ENCODE measurements around the gene PSME2.

Gene PSME2

GRCh38 chr14:24160499-24160849 is 14.1 kb upstream of the PSME2 start:
- DNase-seq = no peak
- intact Hi-C loops (cut with DNase I) = no loop called here

GRCh38 chr14:24159777-24160498 is 13.5 kb upstream of the PSME2 start:
- intact Hi-C loops (cut with DNase I) = no loop called here
- no peak for DNase-seq

GRCh38 chr14:24157331-24157730 is 10.9 kb upstream of the PSME2 start:
- no peak for DNase-seq
- intact Hi-C loops (cut with DNase I) = no loop called here

GRCh38 chr14:24156840-24157239 is 10.4 kb upstream of the PSME2 start:
- no peak for DNase-seq
- intact Hi-C loops (cut with DNase I) = no loop called here

- DNase-seq = no peak
- intact Hi-C loops (cut with DNase I) = no loop called here
Measured at GRCh38 chr14:24155100-24155499, 8.7 kb upstream of the PSME2 start.

GRCh38 chr14:24151404-24152080 is 5.1 kb upstream of the PSME2 start:
- DNase-seq = no peak
- intact Hi-C loops (cut with DNase I) = no loop called here

- DNase-seq = no peak
- intact Hi-C loops (cut with DNase I) = no loop called here
Measured at GRCh38 chr14:24150993-24151392, 4.6 kb upstream of the PSME2 start.

- intact Hi-C loops (cut with DNase I) = no loop called here
- DNase-seq = no peak
Measured at GRCh38 chr14:24150567-24150966, 4.2 kb upstream of the PSME2 start.

- intact Hi-C loops (cut with DNase I) = no loop called here
Measured at GRCh38 chr14:24150061-24150460, 3.7 kb upstream of the PSME2 start.

GRCh38 chr14:24149302-24149969 is 3.0 kb upstream of the PSME2 start:
- DNase-seq = no peak
- intact Hi-C loops (cut with DNase I) = no loop called here

More at GRCh38 chr14:24150061-24150460, 3.7 kb upstream of the PSME2 start:
- no peak for DNase-seq

GRCh38 chr14:24147761-24148428 is 1.5 kb upstream of the PSME2 start:
- intact Hi-C loops (cut with DNase I) = no loop called here
- peak in 1 of 42 donors; percentile 32 for DNase-seq

GRCh38 chr14:24146978-24147760 is 759 bp upstream of the PSME2 start, which contains the start of gene RNF31:
Gene RNF31 (plus strand): TSS chr14:24147498. CDS start chr14:24147699, 201 bp downstream.
- intact Hi-C loops (cut with DNase I) = no loop called here
- peak; percentile 93 to 99 (median 98) for DNase-seq

GRCh38 chr14:24145690-24146452 is 539 bp downstream of the PSME2 start:
- DNase-seq = no peak
- intact Hi-C loops (cut with DNase I) = no loop called here

- no peak for DNase-seq
- intact Hi-C loops (cut with DNase I) = no loop called here
Measured at GRCh38 chr14:24145219-24145618, 1.2 kb downstream of the PSME2 start.

- DNase-seq = no peak
- intact Hi-C loops (cut with DNase I) = no loop called here
Measured at GRCh38 chr14:24144451-24144850, 2.0 kb downstream of the PSME2 start.

GRCh38 chr14:24143511-24143910 is 2.9 kb downstream of the PSME2 start:
- intact Hi-C loops (cut with DNase I) = no loop called here
- DNase-seq = no peak

GRCh38 chr14:24141097-24141880 is 5.1 kb downstream of the PSME2 start, which contains the start of gene EMC9:
Gene EMC9 (minus strand): TSS chr14:24141591. CDS start chr14:24141304, 287 bp downstream.
- intact Hi-C loops (cut with DNase I) = loop anchor here (2.0 kb wide), 1 partner anchor 26 kb away; the partner anchor contains the start of genes DCAF11 and NRL
- DNase-seq = peak; percentile 99 to 100 (median 100)

Data from head of caudate nucleus (tissue), 42 donors.